Stimulated activated naive B cell treated with anti-CD40 and anti-IgM and Interleukin-4, amounts not matched to agents 10 μg/mL and 1 μg/mL and 100 μg/mL, for 72 hours (primary cell): ENCODE data around the gene PHF23.
A peak's percentile ranks its signal among the peaks of the same experiment; 100 is the strongest.

ENCODE experiments used
- ATAC-seq, 2 donors: fragments of 150-1000 bp; cut with Tn5 transposase; replicated peaks; 2 replicates each; pipeline ENCODE4 v1.10.0; 2021; ENCODE audit warnings: moderate library complexity in 1 of 2
- DNase-seq: peaks from one replicate; pipeline ENCODE4 v3.0.0; 2021
- H3K27ac Mint-ChIP-seq: one replicate; pipeline ENCODE4 v1.8.0; 2022; ENCODE audit warnings: mild to moderate bottlenecking, mixed read lengths
- H3K27me3 Mint-ChIP-seq, 2 donors: one replicate each; pipeline ENCODE4 v1.8.0; 2022; ENCODE audit warnings: mixed read lengths in 2 of 2
- H3K36me3 Mint-ChIP-seq, 2 donors: one replicate each; pipeline ENCODE4 v1.8.0; 2022; ENCODE audit warnings: mixed read lengths in 2 of 2, mild to moderate bottlenecking in 1 of 2
- H3K4me1 Mint-ChIP-seq, 2 donors: one replicate each; pipeline ENCODE4 v1.8.0; 2022; ENCODE audit warnings: mixed read lengths in 2 of 2, mild to moderate bottlenecking in 1 of 2
- H3K4me3 Mint-ChIP-seq, 2 donors: one replicate each; pipeline ENCODE4 v1.8.0; 2022; ENCODE audit warnings: mild to moderate bottlenecking in 2 of 2, mixed read lengths in 2 of 2, moderate library complexity in 1 of 2
- H3K9me3 Mint-ChIP-seq, 2 donors: one replicate each; pipeline ENCODE4 v1.8.0; 2022; ENCODE audit warnings: mixed read lengths in 2 of 2, mild to moderate bottlenecking in 1 of 2

Gene PHF23

DNA sequence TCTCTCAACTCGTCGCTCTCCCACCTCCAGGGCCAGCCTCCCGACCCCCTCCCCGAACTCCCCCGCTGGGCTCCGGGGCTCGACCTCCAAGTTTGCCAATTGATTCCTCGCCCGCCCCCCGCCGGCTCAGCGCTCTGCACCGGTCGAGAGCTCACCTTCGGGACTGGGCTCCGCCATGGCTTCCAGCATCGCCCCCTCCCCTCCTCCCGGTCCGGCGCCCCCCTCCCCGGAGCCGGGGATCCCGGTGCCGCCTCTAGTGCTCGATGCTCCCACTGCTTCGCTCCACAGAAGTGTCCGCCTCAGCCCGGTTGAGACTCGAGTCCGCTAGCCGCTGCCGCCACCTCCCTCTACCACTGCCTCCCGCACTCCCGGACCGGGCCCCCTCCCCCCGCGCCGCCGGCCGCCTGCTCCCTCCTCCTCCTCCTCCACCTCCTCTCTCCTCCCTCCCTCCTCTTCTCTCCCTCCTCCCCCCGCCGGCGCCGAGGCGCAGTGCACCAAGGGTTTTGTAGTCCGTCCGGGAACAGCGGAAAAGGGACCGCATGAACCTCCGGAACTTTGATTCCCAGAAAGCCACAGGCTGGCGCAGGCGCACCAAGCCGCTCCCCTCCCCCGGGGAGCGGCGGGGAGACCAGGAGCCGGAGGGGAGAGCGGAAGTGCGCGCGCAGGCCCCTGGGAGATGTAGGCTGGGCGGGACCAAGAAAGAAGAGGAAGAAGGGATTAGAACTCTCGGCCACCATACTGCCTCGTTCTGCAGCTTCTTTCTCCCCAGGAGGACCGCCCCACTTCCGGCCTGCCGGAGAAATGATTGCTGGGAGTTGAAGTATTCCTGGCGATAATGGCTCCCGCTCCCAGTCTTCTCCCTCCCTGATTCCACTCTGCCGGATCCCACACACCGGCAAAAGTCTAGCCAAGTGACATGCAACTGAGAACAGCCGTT lies at the start of gene PHF23:
Gene PHF23, minus strand, starts transcription at position 367 of the 937 bp plus-strand sequence. Its CDS starts 178 bp downstream, at position 189.
- peak within 1 kb of the TSS; percentile 94 for H3K27ac Mint-ChIP-seq
- no peaks in the 10 kb centered on the region for H3K9me3 Mint-ChIP-seq
- H3K36me3 Mint-ChIP-seq = peaks cover 52 to 65% of the 10 kb centered on the region in 2 donors
- peak; percentile 66 to 71 for ATAC-seq
- peaks cover 55 to 75% of the 10 kb centered on the region in 2 donors for H3K4me1 Mint-ChIP-seq
- H3K27me3 Mint-ChIP-seq = no peaks in the 10 kb centered on the region
- peak; percentile 96 for DNase-seq
- H3K4me3 Mint-ChIP-seq = peak within 1 kb of the TSS; percentile 95

- no peak overlapping the region for H3K4me3 Mint-ChIP-seq
- DNase-seq (no peak), ATAC-seq (no peak)
- peaks cover 58 to 70% of the 10 kb centered on the region in 2 donors for H3K27me3 Mint-ChIP-seq
- H3K4me1 Mint-ChIP-seq = peaks cover 19 to 22% of the 10 kb centered on the region in 2 donors
- H3K9me3 Mint-ChIP-seq = no peaks in the 10 kb centered on the region
- no peak overlapping the region for H3K27ac Mint-ChIP-seq
- H3K36me3 Mint-ChIP-seq = no peaks in the 10 kb centered on the region
These were observed 46.4 kb upstream of the PHF23 start for GRCh38 chr17:7285679-7286078.

- DNase-seq = no peak
- H3K27me3 Mint-ChIP-seq = peaks cover 53 to 64% of the 10 kb centered on the region in 2 donors
- no peaks in the 10 kb centered on the region for H3K9me3 Mint-ChIP-seq
- no peaks in the 10 kb centered on the region for H3K36me3 Mint-ChIP-seq
- no peak for ATAC-seq
- no peak overlapping the region for H3K27ac Mint-ChIP-seq
- peaks cover 25 to 30% of the 10 kb centered on the region in 2 donors for H3K4me1 Mint-ChIP-seq
- H3K4me3 Mint-ChIP-seq = no peak overlapping the region
These were observed 45.7 kb upstream of the PHF23 start for GRCh38 chr17:7284911-7285310.

- H3K27ac Mint-ChIP-seq = peak overlapping the region; percentile 7
- DNase-seq (no peak), ATAC-seq (no peak)
- H3K9me3 Mint-ChIP-seq = no peaks in the 10 kb centered on the region
- H3K4me3 Mint-ChIP-seq = no peak overlapping the region
- H3K4me1 Mint-ChIP-seq = peaks cover 25 to 30% of the 10 kb centered on the region in 2 donors
- peaks cover 51 to 61% of the 10 kb centered on the region in 2 donors for H3K27me3 Mint-ChIP-seq
- H3K36me3 Mint-ChIP-seq = no peaks in the 10 kb centered on the region
These were observed 44.4 kb upstream of the PHF23 start for GRCh38 chr17:7283471-7284216.

DNA sequence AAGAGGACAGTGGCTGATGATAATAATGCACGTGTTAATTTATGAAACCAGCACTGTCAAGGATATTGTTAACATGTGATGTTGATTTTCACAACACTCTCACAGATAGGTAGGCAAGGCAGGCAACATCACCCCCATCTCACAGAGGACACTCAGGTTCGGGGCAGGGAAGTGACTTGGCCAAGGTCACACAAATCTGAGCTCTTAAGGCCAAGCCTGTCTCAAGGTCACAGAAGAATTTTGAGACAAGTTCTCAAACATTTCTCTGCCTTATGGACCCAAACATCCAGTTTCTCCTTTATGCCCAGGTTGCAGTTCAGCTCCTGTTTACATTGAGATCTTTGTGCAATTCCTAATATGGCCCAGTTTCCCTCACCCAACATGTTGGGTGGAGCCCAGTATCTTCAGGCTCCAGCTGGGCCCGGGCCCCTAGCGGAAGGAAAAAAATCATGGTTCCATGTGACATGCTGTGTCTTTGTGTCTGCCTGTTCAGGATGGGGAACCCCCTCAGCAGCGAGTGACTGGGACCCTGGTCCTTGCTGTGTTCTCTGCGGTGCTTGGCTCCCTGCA lies 43.6 kb upstream of the PHF23 start:
- H3K9me3 Mint-ChIP-seq = no peaks in the 10 kb centered on the region
- peaks cover 25 to 30% of the 10 kb centered on the region in 2 donors for H3K4me1 Mint-ChIP-seq
- no peaks in the 10 kb centered on the region for H3K36me3 Mint-ChIP-seq
- no peak overlapping the region for H3K4me3 Mint-ChIP-seq
- H3K27ac Mint-ChIP-seq = no peak overlapping the region
- ATAC-seq = no peak
- peaks cover 43 to 53% of the 10 kb centered on the region in 2 donors for H3K27me3 Mint-ChIP-seq
- DNase-seq = no peak

DNA sequence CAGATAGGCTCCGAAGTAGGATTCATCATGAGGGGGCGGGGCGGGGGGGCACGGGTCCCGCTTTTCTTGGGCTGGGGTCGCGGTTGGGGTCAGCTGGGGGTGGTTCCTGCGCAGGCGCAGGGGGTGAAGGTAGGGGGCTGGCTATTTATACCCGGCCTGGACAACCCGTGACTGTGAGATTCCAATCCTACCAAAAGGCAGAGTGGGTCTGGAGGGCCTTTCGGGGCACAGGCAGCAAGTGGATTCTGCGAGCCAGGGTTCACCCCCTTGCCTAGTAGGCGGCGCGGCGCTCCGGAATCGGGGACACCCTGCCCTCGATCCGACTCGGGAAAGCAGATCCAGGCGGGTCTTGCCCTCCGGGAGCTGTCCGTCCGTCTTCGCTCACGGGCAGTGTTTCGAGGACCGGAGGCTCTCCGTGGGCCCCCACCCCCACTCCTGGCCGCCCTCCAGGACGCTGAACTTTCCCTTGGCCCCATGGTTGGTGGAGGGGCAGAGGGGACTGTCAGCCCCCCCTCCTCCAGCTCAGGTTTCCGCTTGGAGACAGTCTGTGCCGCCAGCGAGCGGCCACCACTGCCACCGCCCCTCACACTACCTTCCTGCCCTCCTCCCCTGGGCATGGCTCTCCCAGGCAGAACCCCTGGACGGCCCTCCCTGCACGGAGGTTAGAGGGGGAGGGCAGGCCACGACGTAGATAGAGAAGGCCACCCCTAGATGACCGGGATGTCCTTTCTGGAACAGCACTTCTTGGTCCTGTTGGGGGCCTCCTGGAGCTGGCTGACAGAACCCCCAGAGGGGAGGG lies 42.9 kb upstream of the PHF23 start:
- DNase-seq (no peak), ATAC-seq (no peak)
- Mint-ChIP-seq H3K9me3 (no peaks in the 10 kb centered on the region), H3K36me3 (no peaks in the 10 kb centered on the region), H3K4me1 (peaks cover 25 to 30% of the 10 kb centered on the region in 2 donors), H3K4me3 (peak overlapping the region; percentile 83 to 88), H3K27me3 (peaks cover 41 to 49% of the 10 kb centered on the region in 2 donors), H3K27ac (peak overlapping the region; percentile 47)

- Mint-ChIP-seq H3K4me1 (peaks cover 25 to 30% of the 10 kb centered on the region in 2 donors), H3K36me3 (no peaks in the 10 kb centered on the region), H3K9me3 (no peaks in the 10 kb centered on the region), H3K27ac (peak within 1 kb of the TSS; percentile 89), H3K4me3 (peak within 1 kb of the TSS; percentile 83 to 88), H3K27me3 (peaks cover 34 to 41% of the 10 kb centered on the region in 2 donors)
- ATAC-seq (peak; percentile 77 to 86), DNase-seq (peak; percentile 79)
These were observed 42.1 kb upstream of the PHF23 start, which contains the start of gene SLC2A4 for GRCh38 chr17:7281074-7281952. Gene SLC2A4 (plus strand): TSS chr17:7281718. CDS start chr17:7281935, 217 bp downstream.

GRCh38 chr17:7280519-7281073 lies 41.3 kb upstream of the PHF23 start:
- Mint-ChIP-seq H3K27me3 (peaks cover 29 to 35% of the 10 kb centered on the region in 2 donors), H3K27ac (peak overlapping the region; percentile 89)
- peak; percentile 82 to 87 for ATAC-seq

DNA sequence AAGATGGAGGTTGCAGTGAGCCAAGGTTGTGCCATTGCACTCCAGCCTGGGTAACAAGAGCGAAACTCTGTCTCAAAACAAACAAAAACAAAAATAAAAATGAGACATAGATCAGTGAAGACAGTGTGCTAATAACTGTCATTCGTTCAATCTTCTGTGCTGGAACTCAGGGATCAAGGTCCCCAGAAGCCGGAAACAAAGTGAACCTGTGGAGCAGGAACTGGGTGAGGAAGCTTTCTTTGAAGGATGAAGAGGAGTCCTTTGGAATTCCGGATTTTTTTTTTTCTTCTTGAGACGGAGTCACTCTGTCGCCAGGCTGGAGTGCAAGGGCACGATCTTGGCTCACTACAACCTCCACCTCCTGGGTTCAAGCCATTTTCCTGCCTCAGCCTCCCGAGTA lies 40.2 kb upstream of the PHF23 start:
- H3K36me3 Mint-ChIP-seq = no peaks in the 10 kb centered on the region
- H3K9me3 Mint-ChIP-seq = no peaks in the 10 kb centered on the region
- no peak for ATAC-seq
- no peak for DNase-seq
- H3K4me3 Mint-ChIP-seq = no peak overlapping the region
- H3K27ac Mint-ChIP-seq = no peak overlapping the region
- H3K27me3 Mint-ChIP-seq = peaks cover 22 to 24% of the 10 kb centered on the region in 2 donors
- peaks cover 25 to 30% of the 10 kb centered on the region in 2 donors for H3K4me1 Mint-ChIP-seq

More at GRCh38 chr17:7280519-7281073, 41.3 kb upstream of the PHF23 start:
- DNase-seq = peak; percentile 78
- Mint-ChIP-seq H3K36me3 (no peaks in the 10 kb centered on the region), H3K4me1 (peaks cover 25 to 30% of the 10 kb centered on the region in 2 donors), H3K9me3 (no peaks in the 10 kb centered on the region), H3K4me3 (peak overlapping the region; percentile 83 to 88)

- no peaks in the 10 kb centered on the region for H3K9me3 Mint-ChIP-seq
- DNase-seq (no peak), ATAC-seq (no peak)
- H3K27ac Mint-ChIP-seq = no peak overlapping the region
- H3K4me1 Mint-ChIP-seq = peaks cover 10 to 28% of the 10 kb centered on the region in 2 donors
- H3K4me3 Mint-ChIP-seq = no peak overlapping the region
- peaks cover 0 to 3% of the 10 kb centered on the region in 2 donors for H3K36me3 Mint-ChIP-seq
- H3K27me3 Mint-ChIP-seq = peaks cover 19 to 56% of the 10 kb centered on the region in 2 donors
These were observed 27.5 kb upstream of the PHF23 start for GRCh38 chr17:7266784-7267183.

GRCh38 chr17:7263801-7264078 lies 24.5 kb upstream of the PHF23 start:
- ATAC-seq = no peak
- H3K9me3 Mint-ChIP-seq = no peaks in the 10 kb centered on the region
- peaks cover 15 to 40% of the 10 kb centered on the region in 2 donors for H3K4me1 Mint-ChIP-seq
- DNase-seq = no peak
- no peak overlapping the region for H3K27ac Mint-ChIP-seq
- H3K36me3 Mint-ChIP-seq = peaks cover 4 to 6% of the 10 kb centered on the region in 2 donors
- H3K27me3 Mint-ChIP-seq = peaks cover 19 to 42% of the 10 kb centered on the region in 2 donors
- peak overlapping the region; percentile 69 to 73 for H3K4me3 Mint-ChIP-seq

- DNase-seq = no peak
- H3K9me3 Mint-ChIP-seq = no peaks in the 10 kb centered on the region
- peak in 1 of 2 donors; percentile 19 for ATAC-seq
- peak overlapping the region; percentile 69 to 73 for H3K4me3 Mint-ChIP-seq
- H3K4me1 Mint-ChIP-seq = peaks cover 15 to 40% of the 10 kb centered on the region in 2 donors
- H3K27me3 Mint-ChIP-seq = peaks cover 19 to 37% of the 10 kb centered on the region in 2 donors
- H3K36me3 Mint-ChIP-seq = peaks cover 8 to 9% of the 10 kb centered on the region in 2 donors
- peak overlapping the region; percentile 76 for H3K27ac Mint-ChIP-seq
These were observed 23.9 kb upstream of the PHF23 start for GRCh38 chr17:7262935-7263800.
